ENCODE measurements around the gene RNF223.

The RNF223 gene

DNA sequence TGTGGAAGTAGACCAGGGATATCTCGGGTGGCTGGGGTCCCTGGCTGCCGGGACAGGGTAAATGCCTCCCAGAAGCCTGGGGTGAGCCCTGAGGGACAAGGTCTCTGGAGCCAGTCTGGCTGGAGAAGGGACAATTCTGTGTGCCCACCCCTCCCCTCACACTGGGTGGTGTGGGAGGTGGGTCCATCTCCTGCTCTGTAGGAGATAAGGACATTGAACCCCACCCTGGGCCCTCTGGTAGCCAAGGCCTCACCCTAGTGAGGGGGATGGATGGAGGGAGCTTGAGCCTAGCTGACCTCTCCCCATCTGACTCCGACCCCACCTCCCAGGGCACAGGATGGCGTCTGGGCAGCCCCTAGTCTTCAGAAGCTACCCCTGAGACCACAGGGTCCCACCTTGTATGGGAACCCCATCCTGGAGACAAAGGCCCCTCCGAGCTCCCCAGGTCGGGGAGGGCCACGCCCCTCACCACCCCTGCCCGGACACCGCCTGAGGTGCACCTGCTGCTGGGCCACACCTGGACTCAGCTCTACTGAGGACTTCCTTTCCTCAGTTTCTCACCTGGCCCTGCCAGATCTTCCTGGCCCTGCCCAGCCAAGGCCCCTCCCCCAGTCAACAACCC is 49.8 kb downstream of the RNF223 start:
- DNase-seq, result no peak

DNA sequence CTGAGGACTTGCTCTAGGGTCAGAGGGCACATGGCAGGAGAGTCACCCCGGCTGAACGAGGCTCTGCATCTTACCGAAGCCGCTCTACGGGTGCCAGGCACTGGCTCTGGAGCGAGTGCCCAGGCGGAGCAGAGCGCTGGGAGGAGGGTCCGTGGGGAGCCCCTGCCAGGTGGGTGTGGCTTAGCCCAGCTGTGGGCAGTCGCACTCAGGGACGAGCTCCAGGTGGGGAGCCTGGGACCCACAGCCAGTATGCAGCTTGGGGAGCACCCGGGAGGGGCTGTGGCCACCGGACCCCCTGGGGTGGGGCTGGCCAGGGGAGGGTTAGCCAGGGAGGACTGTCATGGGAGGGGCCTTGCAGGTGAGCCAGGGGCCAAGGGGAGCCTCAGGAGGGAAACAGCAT is 50.4 kb downstream of the RNF223 start:
- DNase-seq, result no peak

DNA sequence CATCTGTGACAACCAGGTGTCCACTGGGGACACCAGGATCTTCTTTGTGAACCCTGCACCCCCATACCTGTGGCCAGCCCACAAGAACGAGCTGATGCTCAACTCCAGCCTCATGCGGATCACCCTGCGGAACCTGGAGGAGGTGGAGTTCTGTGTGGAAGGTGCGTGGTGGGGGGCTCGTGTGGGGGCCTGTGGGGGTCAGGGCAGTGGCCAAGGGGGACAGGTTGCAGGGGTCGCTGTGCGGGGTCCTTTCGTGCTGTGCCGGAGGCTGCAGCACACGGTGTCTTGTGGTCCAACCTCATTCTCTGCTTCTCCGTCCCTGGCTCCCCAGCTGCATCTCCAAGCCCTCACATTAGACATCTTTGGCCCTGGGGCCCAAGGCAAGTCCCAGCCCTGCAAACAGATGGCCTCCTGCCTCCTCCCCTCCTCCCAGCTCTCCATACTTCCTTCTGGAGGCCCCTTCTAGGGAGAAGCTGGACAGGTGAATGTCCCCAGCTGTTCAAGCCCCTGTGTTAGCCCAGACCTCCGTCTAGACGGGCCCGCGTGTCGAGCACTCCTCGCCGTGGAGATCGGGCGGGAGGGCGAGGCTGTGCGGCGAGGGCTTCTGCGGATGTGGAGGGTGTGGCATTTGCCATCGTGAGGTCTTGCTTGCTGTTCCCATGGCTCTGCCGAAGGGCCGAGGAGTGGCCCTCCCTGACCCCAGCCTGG is 51.6 kb downstream of the RNF223 start:
- DNase-seq, result no peak

DNA sequence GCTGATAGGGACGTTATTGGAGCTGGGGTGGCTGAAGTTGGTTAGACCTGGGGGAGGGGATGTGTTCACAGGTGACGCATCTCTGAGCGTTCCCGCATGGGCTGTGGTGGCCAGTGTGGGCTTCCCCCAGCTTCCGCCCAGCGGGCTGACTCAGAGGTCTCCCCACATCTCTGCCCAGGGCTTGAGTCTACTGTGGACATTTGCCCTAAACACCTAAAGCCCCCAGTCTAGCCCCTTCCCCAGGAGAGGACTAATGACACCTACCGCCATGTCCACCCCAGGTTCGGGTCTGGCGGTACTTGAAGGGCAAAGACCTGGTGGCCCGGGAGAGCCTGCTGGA is 52.2 kb downstream of the RNF223 start:
- DNase-seq, result no peak

DNA sequence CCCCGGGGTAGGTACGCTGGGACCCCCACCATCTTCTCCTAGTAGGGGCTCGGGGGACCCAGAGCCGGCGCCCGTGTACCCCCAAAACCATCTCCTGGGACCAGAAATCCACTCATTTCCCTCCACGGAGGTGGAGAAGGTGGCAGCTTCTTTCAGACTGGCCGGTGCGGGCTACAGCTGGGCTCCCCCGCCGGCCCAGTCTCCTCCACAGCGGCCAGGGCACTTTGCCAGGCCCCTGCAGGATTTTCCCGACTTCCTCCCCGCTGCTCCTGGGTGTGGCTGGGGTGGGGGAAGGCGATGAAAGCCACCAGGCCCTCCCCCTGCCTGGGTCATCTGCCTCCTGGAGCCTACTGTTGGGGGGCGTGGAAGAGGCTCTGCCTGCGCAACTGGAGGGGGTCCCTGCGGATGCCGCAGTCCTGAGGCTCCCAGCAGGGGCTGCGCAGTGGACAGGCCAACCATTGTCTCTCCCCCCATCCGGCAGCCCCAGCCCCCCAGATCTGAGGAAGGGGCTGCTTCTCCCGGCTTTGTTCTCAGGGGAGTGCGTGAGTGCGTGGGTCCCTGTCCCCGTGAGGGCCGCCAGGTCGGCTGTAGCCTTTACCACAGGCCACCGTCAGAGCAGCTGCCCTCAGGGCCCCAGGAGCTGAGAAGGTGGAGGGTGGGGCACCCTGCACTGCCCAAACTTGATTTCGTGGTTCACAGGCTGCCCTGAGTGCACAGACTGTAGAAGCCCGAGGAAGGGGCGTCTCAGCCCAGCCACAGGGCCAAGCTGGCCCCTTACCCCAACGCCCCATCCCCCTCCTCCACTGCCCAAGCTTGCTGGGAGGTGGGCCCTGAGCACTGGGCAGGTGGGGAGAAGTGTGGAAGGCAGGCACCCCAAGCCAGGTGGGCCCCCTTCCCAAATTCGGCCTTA is 52.8 kb downstream of the RNF223 start:
- DNase-seq, result peak; percentile 59
